Tibial artery (tissue), 4 donors: ENCODE results near the gene ZC3H12C.

Source experiments
- DNase-seq, 2 donors: peaks; one replicate each; pipeline ENCODE4 v3.0.0-alpha.2; 2019
- H3K27ac ChIP-seq, 2 donors: fragments of 200-600 bp; sonication (generic) in 1 of 2; 1 replicate in 1 of 2; 2 replicates in 1 of 2; pipeline ENCODE4 v1.5.1; 2018 to 2019; ENCODE audit warnings: mild to moderate bottlenecking in 1 of 2
- H3K27me3 ChIP-seq, 2 donors: fragments of 200-600 bp; sonication (generic) in 1 of 2; one replicate each; pipeline versions ENCODE4 v1.5.1 to v1.6.0; 2016 to 2019
- H3K36me3 ChIP-seq, 3 donors: fragments of 200-600 bp; sonication (generic) in 2 of 3; one replicate each; pipeline ENCODE4 v1.5.1; 2016 to 2019; ENCODE audit warnings: mild to moderate bottlenecking in 2 of 3
- H3K4me1 ChIP-seq, 4 donors: fragments of 200-600 bp; sonication (generic) in 2 of 4; 1 replicate in 3 of 4; 2 replicates in 1 of 4; pipeline ENCODE4 v1.5.1; 2016 to 2019
- H3K4me3 ChIP-seq, 2 donors: fragments of 200-600 bp; sonication (generic) in 1 of 2; 1 replicate in 1 of 2; 2 replicates in 1 of 2; pipeline ENCODE4 v1.5.1; 2018 to 2019; ENCODE audit warnings: mild to moderate bottlenecking in 2 of 2
- H3K9me3 ChIP-seq, 3 donors: fragments of 200-600 bp; sonication (generic) in 1 of 3; one replicate each; pipeline ENCODE4 v1.5.1; 2016 to 2019
- intact Hi-C: fragments of 100-400 bp; cut with DNase I; formaldehyde crosslinking; loops from one replicate; pipeline ENCODE4 v1.15.0; 2023; ENCODE audit warnings: low total_unique reads
- TF ChIP-seq, protein P1 (sequence below), 2 experiments: fragments of 200-600 bp in 1 of 2; fragments of 450-650 bp in 1 of 2; IDR thresholded peaks; one replicate each; pipeline ENCODE4 v1.5.1; 2017 to 2019; ENCODE audit warnings: antibody characterized with exemption in 2 of 2, mild to moderate bottlenecking in 1 of 2, moderate library complexity in 1 of 2

Gene ZC3H12C

DNA sequence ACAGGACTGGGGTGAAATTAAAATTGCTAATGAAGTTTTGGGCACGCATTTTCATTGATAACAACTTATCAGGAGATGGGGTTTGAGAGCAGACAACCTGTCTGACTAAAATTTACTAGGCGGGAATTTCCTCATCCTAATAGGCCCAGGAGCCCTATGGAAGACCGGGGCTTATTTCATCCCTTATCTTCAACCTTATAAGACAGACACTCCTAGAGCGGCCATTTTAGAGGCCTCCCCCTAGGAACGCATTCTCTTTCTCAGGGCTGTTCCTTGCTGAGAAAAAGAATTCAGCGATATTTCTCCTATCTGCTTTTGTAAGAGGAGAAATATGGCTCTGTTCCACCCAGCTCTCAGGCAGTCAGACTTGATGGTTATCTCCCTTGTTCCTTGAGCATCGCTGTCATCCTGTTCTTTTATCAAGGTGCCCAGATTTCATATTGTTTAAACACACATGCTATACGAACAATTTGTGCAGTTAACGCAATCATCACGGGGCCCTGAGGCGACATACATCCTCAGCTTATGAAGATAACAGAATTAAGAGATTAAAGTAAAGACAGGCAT is 39.3 kb upstream of the ZC3H12C start:
- no peak for DNase-seq
- Histone ChIP-seq H3K27ac (no peak overlapping the region), H3K36me3 (no peaks in the 10 kb centered on the region), H3K4me1 (no peaks in the 10 kb centered on the region), H3K9me3 (peaks cover 0 to 15% (median 0%) of the 10 kb centered on the region in 3 donors), H3K27me3 (no peaks in the 10 kb centered on the region), H3K4me3 (no peak overlapping the region)
- intact Hi-C loops = no loop called here
- TF ChIP-seq, protein P1, sequence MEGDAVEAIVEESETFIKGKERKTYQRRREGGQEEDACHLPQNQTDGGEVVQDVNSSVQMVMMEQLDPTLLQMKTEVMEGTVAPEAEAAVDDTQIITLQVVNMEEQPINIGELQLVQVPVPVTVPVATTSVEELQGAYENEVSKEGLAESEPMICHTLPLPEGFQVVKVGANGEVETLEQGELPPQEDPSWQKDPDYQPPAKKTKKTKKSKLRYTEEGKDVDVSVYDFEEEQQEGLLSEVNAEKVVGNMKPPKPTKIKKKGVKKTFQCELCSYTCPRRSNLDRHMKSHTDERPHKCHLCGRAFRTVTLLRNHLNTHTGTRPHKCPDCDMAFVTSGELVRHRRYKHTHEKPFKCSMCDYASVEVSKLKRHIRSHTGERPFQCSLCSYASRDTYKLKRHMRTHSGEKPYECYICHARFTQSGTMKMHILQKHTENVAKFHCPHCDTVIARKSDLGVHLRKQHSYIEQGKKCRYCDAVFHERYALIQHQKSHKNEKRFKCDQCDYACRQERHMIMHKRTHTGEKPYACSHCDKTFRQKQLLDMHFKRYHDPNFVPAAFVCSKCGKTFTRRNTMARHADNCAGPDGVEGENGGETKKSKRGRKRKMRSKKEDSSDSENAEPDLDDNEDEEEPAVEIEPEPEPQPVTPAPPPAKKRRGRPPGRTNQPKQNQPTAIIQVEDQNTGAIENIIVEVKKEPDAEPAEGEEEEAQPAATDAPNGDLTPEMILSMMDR (IDR thresholded peaks at IDR 0.05) = no peak

DNA sequence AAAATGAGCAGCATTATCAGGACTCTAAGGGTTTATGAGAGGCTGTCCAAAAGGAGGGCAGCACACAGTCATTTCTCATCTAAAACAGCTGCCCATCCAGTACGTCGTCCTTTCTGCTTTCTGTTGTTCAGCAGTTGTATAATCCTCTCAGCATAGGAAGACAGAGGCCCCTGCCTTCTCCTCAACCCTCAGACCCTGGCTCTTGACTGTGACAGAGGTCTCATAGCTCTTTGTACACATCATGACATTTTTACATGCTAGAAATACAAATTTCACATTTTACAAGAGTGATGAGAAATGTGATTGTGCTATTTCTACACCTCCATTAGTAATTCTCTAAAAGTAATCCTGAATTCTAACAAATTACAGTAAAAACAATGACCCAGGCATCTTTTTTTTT is 36.2 kb upstream of the ZC3H12C start:
- Histone ChIP-seq H3K4me3 (no peak overlapping the region), H3K27ac (no peak overlapping the region), H3K9me3 (peaks cover 0 to 15% (median 0%) of the 10 kb centered on the region in 3 donors), H3K36me3 (no peaks in the 10 kb centered on the region), H3K4me1 (no peaks in the 10 kb centered on the region), H3K27me3 (no peaks in the 10 kb centered on the region)
- intact Hi-C loops = no loop called here
- DNase-seq = no peak
- TF ChIP-seq, protein P1 (IDR thresholded peaks at IDR 0.05) = no peak

DNA sequence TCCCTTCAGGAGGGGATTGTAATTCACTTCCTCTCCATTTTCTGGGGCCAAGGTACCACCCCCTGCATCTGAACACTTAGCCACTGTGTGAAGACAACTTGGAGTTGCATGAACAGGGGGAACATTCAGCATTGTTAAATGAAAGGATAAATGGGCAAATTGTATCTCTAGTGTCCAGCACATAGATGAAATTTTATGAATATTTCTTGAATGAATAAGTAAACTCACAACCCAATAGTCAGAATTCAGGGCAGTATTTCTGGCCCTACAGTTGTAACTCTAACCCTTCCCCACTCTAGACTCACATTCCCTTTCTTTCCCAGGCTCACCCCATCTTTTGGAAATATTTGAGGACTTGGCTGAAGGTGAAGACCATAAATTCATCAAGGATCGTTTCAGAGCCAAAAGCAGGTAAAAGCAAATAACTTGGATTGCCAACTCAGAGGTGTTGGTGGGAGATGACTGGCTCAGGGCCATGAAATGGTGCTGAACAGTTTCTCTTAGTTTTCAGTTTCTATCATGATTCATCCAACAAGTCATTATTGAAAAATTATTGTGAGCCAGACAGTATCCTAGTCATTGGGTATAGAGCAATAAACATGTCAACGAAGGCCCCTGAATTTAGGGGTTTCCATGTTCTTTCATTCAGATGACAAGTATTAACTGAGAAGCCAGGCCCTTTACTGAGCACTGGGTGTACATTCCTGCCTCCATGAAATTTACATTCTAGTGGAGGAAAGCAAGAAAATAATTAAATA is 33.3 kb upstream of the ZC3H12C start:
- Histone ChIP-seq H3K36me3 (no peaks in the 10 kb centered on the region), H3K4me3 (no peak overlapping the region), H3K27me3 (no peaks in the 10 kb centered on the region), H3K27ac (no peak overlapping the region), H3K4me1 (no peaks in the 10 kb centered on the region), H3K9me3 (no peaks in the 10 kb centered on the region)
- no peak for DNase-seq
- intact Hi-C loops = no loop called here
- TF ChIP-seq, protein P1 (IDR thresholded peaks at IDR 0.05) = no peak

DNA sequence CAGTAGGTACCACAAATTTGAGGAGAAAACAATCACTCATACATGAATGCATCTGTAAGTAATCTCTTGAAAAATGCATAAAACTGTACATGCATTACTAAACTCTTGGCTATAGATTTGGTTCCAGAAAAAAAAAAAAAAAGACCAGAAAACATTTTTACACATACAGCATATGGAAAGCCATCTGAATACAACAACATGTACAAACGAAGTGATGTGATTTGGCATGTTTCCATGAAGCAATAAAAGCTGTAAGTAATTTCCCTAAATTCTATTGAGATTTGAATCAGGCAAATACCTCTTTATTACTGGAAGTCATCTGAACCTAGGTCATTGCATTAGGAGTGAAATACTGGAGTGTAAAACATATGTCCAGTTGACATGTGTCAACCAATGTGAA is 31.9 kb upstream of the ZC3H12C start:
- H3K4me1 ChIP-seq = no peaks in the 10 kb centered on the region
- no peak for DNase-seq
- no peak overlapping the region for H3K4me3 ChIP-seq
- no peaks in the 10 kb centered on the region for H3K9me3 ChIP-seq
- H3K27ac ChIP-seq = no peak overlapping the region
- no peaks in the 10 kb centered on the region for H3K36me3 ChIP-seq
- TF ChIP-seq, protein P1 (IDR thresholded peaks at IDR 0.05) = no peak
- intact Hi-C loops = no loop called here
- H3K27me3 ChIP-seq = no peaks in the 10 kb centered on the region

DNA sequence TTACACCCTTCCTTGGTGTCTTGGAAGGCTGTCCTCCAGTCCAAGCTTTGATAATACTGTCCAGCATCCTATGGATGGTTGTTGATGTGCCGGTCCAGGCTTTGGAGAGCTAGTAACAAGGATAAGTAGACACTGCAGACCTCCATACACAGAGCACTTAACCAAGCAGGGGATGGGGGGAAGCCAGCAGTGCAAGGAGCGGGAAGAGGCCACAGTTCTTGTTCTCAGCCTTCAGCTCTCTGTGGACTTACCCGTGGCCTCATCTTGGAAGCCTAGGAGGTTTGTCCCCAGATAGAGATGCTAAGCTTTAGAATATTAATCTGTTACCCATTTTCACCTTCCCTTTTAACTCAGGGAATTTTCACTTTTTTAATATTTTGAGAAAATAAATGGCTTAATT is 30.9 kb upstream of the ZC3H12C start:
- H3K27ac ChIP-seq = no peak overlapping the region
- intact Hi-C loops = no loop called here
- TF ChIP-seq, protein P1 (IDR thresholded peaks at IDR 0.05) = no peak
- H3K36me3 ChIP-seq = no peaks in the 10 kb centered on the region
- no peak for DNase-seq
- H3K9me3 ChIP-seq = no peaks in the 10 kb centered on the region
- no peaks in the 10 kb centered on the region for H3K4me1 ChIP-seq
- no peak overlapping the region for H3K4me3 ChIP-seq
- no peaks in the 10 kb centered on the region for H3K27me3 ChIP-seq
